ENCODE measurements around the gene PAFAH1B1.
"Not testable (repeated sequence)": the region's sequence is repeated elsewhere in the genome, so short reads cannot be mapped to it uniquely, and the experiment has no call there.

The PAFAH1B1 gene

GRCh38 chr17:2592971-2593820 is at the start of gene PAFAH1B1:
Gene PAFAH1B1, plus strand, starts transcription at chr17:2593654. Its CDS starts 44,635 bp downstream, at chr17:2638289.
- TF ChIP-seq, protein P1, sequence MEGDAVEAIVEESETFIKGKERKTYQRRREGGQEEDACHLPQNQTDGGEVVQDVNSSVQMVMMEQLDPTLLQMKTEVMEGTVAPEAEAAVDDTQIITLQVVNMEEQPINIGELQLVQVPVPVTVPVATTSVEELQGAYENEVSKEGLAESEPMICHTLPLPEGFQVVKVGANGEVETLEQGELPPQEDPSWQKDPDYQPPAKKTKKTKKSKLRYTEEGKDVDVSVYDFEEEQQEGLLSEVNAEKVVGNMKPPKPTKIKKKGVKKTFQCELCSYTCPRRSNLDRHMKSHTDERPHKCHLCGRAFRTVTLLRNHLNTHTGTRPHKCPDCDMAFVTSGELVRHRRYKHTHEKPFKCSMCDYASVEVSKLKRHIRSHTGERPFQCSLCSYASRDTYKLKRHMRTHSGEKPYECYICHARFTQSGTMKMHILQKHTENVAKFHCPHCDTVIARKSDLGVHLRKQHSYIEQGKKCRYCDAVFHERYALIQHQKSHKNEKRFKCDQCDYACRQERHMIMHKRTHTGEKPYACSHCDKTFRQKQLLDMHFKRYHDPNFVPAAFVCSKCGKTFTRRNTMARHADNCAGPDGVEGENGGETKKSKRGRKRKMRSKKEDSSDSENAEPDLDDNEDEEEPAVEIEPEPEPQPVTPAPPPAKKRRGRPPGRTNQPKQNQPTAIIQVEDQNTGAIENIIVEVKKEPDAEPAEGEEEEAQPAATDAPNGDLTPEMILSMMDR (IDR thresholded peaks at IDR 0.05; ENCODE audit: control insufficient read depth, extremely low read depth, insufficient read depth), result peak; percentile 41; the same call in 1 of the 2 replicates
- DNase-seq (ENCODE audit: low read depth), result peak; percentile 15
- peak within 1 kb of the TSS; percentile 92 for H3K4me3 ChIP-seq (ENCODE audit: low read depth, low read length)

DNA sequence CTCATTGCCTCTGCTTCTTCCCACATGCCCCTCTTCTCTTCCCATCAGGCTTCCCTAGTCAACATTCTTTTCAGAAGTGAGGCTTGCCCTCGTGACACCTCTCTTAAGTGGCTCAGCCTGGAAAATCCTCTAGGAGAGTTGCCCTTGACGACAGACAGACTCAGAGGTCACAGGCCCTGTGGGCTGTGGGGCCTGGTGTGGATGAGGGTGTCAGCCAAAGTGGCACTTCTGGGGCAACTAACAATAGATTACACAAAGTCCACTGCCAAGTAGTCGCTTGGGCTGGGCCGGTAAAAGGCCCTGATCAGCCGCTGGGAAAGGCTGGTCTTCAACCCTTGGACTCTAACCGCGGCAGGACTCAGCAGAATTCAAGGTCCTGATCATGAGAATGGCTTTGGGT is 48.1 kb upstream of the PAFAH1B1 start:
- H3K4me3 ChIP-seq (ENCODE audit: low read depth, low read length), result no peak overlapping the region
- TF ChIP-seq, protein P1 (IDR thresholded peaks at IDR 0.05; ENCODE audit: control insufficient read depth, extremely low read depth, insufficient read depth), result no peak
- no peak for DNase-seq (ENCODE audit: low read depth)

DNA sequence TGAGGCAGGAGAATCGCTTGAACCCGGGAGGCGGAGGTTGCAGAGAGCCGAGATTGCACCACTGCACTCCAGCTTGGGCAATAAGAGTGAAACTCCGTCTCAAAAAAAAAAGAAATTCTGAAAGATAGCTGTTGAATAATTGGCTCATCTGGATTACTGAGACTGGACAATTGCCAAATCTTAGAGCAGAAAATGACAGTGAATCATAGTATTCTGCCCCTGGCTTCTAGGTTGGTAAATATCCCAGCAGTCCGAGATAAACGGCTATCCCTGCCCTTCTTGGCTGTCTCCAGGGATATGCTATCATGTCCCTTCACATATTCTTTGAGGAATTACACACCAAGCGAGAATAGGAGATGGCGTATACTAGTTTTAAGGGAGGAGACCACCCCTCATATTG is 46.3 kb upstream of the PAFAH1B1 start:
- no peak for DNase-seq (ENCODE audit: low read depth)
- TF ChIP-seq, protein P1 (IDR thresholded peaks at IDR 0.05; ENCODE audit: control insufficient read depth, extremely low read depth, insufficient read depth), result no peak
- H3K4me3 ChIP-seq (ENCODE audit: low read depth, low read length), result no peak overlapping the region

- H3K4me3 ChIP-seq (ENCODE audit: low read depth, low read length); DNase-seq (ENCODE audit: low read depth): not testable (repeated sequence)
These were observed 45.4 kb upstream of the PAFAH1B1 start for GRCh38 chr17:2548026-2548425.

DNA sequence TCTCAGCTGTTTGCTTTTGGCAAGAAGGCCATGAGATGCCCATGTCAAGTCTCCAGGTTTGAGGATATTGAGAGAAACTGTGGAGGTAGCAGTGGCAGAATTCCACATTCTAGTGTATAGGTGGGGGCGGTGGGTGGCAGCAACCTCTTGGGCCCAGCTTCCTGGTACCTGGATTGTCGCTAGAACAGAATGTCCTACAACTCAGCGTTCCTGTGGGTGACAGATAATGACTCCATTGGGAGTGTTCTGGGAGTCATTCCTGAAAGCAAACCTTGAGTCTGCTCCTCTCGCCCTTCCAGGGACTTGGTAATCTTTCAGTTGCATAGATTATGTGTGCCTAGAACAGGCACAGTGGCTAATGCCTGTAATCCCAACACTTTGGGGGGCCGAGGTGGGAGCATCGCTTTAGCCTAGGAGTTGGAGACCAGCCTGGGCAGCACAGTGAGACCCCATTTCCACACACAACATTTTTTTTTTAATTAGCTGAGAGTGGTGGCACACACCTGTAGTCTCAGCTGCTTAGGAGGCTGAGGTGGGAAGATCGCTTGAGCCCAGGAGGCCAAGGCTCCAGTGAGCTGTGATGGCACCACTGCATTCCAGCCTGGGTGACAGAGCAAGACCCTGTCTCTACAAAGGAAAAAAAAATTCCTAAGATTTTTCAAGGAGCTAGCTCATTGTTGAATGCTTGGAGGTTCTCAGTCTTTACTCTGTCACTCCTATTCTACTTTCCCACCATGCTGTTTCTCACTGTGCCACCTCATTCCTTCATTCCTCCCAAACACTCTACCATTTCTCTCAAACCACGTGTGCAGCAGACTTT is 43.9 kb upstream of the PAFAH1B1 start:
- no peak for DNase-seq (ENCODE audit: low read depth)
- no peak overlapping the region for H3K4me3 ChIP-seq (ENCODE audit: low read depth, low read length)
- TF ChIP-seq, protein P1 (IDR thresholded peaks at IDR 0.05; ENCODE audit: control insufficient read depth, extremely low read depth, insufficient read depth), result no peak

DNA sequence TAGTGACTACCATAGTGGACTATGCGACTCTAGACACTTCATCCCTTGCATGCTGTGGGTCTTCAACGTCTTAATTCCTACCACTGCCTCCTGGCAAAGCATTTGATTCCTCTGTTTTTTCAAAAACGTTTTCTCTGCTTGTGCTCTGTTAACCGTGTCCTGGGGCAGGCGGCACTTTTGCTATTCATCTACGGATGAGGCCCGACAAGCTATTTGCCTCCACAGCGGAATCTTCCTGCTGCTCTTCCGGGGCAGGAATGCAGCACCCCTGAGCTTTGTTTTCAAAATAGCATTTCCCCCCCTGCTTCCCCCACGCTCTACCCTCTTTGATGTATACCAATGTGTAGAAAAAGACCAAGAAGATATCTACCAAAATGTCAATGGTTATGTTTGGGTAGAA is 42.0 kb upstream of the PAFAH1B1 start:
- H3K4me3 ChIP-seq (ENCODE audit: low read depth, low read length), result no peak overlapping the region
- no peak for DNase-seq (ENCODE audit: low read depth)
- TF ChIP-seq, protein P1 (IDR thresholded peaks at IDR 0.05; ENCODE audit: control insufficient read depth, extremely low read depth, insufficient read depth), result no peak

- DNase-seq (ENCODE audit: low read depth), result no peak
- no peak overlapping the region for H3K4me3 ChIP-seq (ENCODE audit: low read depth, low read length)
- TF ChIP-seq, protein P1 (IDR thresholded peaks at IDR 0.05; ENCODE audit: control insufficient read depth, extremely low read depth, insufficient read depth), result no peak
These were observed 41.5 kb upstream of the PAFAH1B1 start for GRCh38 chr17:2551928-2552327.
